DND-41 (cell line): Measurements from ENCODE around the gene TWF2.

Source experiments
- ATAC-seq: fragments of 200-7000 bp; cut with Tn5 transposase; 3 replicates; pipeline ENCODE4 v1.9.1; 2021; ENCODE audit warnings: low read depth; ENCODE audit not compliant: insufficient read depth
- DNase-seq: peaks from one replicate; pipeline ENCODE4 v3.0.0-alpha.2; 2020
- H2AFZ ChIP-seq: 2 replicates; pipeline ENCODE4 v1.6.0; 2012; ENCODE audit warnings: low read depth, low read length
- H3K27ac ChIP-seq: 2 replicates; pipeline ENCODE4 v1.5.1; 2012; ENCODE audit warnings: low read length, inconsistent platforms
- H3K27me3 ChIP-seq: fragments of 200-600 bp; sonication (generic); 2 replicates; pipeline ENCODE4 v1.6.0; 2012; ENCODE audit warnings: low read length, mild to moderate bottlenecking, inconsistent platforms; ENCODE audit not compliant: insufficient read depth, poor library complexity
- H3K36me3 ChIP-seq: 2 replicates; pipeline ENCODE4 v1.5.1; 2012; ENCODE audit warnings: low read length, inconsistent platforms; ENCODE audit not compliant: insufficient read depth
- H3K4me1 ChIP-seq: 2 replicates; pipeline ENCODE4 v1.5.1; 2012; ENCODE audit warnings: mild to moderate bottlenecking, low read length; ENCODE audit not compliant: insufficient read depth
- H3K4me2 ChIP-seq: 2 replicates; pipeline ENCODE4 v1.6.0; 2012; ENCODE audit warnings: mild to moderate bottlenecking, moderate library complexity, low read length, inconsistent platforms; ENCODE audit not compliant: insufficient read depth
- H3K4me3 ChIP-seq, 2 experiments: fragments of 200-600 bp in 1 of 2; shearing (Covaris generic) in 1 of 2; 2 replicates each; pipeline ENCODE4 v1.5.1; 2012 to 2016; ENCODE audit warnings: inconsistent platforms in 2 of 2, low read length in 2 of 2, mild to moderate bottlenecking in 2 of 2, low read depth in 1 of 2, moderate library complexity in 1 of 2
- H3K79me2 ChIP-seq: 2 replicates; pipeline ENCODE4 v1.6.0; 2012; ENCODE audit warnings: low read length, inconsistent platforms; ENCODE audit not compliant: insufficient read depth
- H3K9ac ChIP-seq: 2 replicates; pipeline ENCODE4 v1.6.0; 2012; ENCODE audit warnings: low read depth, mild to moderate bottlenecking, inconsistent platforms, low read length, moderate library complexity
- H3K9me3 ChIP-seq: 2 replicates; pipeline ENCODE4 v1.5.1; 2012; ENCODE audit warnings: low read length, moderate library complexity, mild to moderate bottlenecking, inconsistent platforms; ENCODE audit not compliant: insufficient read depth, severe bottlenecking
- H4K20me1 ChIP-seq: 2 replicates; pipeline ENCODE4 v1.6.0; 2012; ENCODE audit warnings: low read length; ENCODE audit not compliant: insufficient read depth
- CTCF ChIP-seq: IDR thresholded peaks from 2 replicates; pipeline ENCODE4 v1.5.1; 2012; ENCODE audit warnings: borderline replicate concordance, low read length, moderate library complexity, mild to moderate bottlenecking; ENCODE audit not compliant: poor library complexity, severe bottlenecking; ENCODE audit errors: extremely low read depth
- EZH2 ChIP-seq: IDR thresholded peaks from 3 replicates; pipeline ENCODE4 v1.6.1; 2012; ENCODE audit warnings: borderline replicate concordance, low read depth, mild to moderate bottlenecking, moderate library complexity, low read length, inconsistent platforms; ENCODE audit not compliant: severe bottlenecking

TWF2 gene

GRCh38 chr3:52218937-52219650 lies 19.9 kb downstream of the TWF2 start:
- Histone ChIP-seq H3K4me3 (no peak overlapping the region), H3K27me3 (no peaks in the 10 kb centered on the region), H4K20me1 (no peaks in the 10 kb centered on the region; the same call in 1 of the 2 replicates), H3K79me2 (no peaks in the 10 kb centered on the region), H3K4me1 (peaks cover 12% of the 10 kb centered on the region), H3K4me2 (no peak overlapping the region), H3K36me3 (peaks cover 18% of the 10 kb centered on the region), H3K9me3 (no peaks in the 10 kb centered on the region), H3K9ac (no peak overlapping the region), H3K27ac (no peak overlapping the region), H2AFZ (no peak overlapping the region)
- no peak for ATAC-seq
- TF ChIP-seq CTCF (no peak), EZH2 (no peak)
- DNase-seq = no peak

- ATAC-seq = peak; percentile 25; the same call in 1 of the 3 replicates
- TF ChIP-seq CTCF = no peak
- TF ChIP-seq EZH2 = no peak
- Histone ChIP-seq H3K36me3 (peaks cover 25% of the 10 kb centered on the region), H3K27me3 (no peaks in the 10 kb centered on the region), H3K79me2 (no peaks in the 10 kb centered on the region), H3K4me1 (peaks cover 8% of the 10 kb centered on the region), H3K4me2 (no peak overlapping the region), H3K9ac (no peak overlapping the region), H3K9me3 (no peaks in the 10 kb centered on the region), H4K20me1 (no peaks in the 10 kb centered on the region; the same call in 1 of the 2 replicates), H2AFZ (no peak overlapping the region), H3K27ac (0 out of 2 replicates have a peak overlapping the region, but pooled peaks have one; percentile 6), H3K4me3 (no peak overlapping the region)
- peak; percentile 48 for DNase-seq
These were observed 20.5 kb downstream of the TWF2 start for GRCh38 chr3:52218454-52218853.

- no peak overlapping the region for H3K9ac ChIP-seq
- no peak for TF ChIP-seq CTCF
- no peak for TF ChIP-seq EZH2
- DNase-seq (no peak), ATAC-seq (no peak)
- H4K20me1 ChIP-seq = no peaks in the 10 kb centered on the region; the same call in 1 of the 2 replicates
- H3K36me3 ChIP-seq = peaks cover 29% of the 10 kb centered on the region
- H3K4me3 ChIP-seq = no peak overlapping the region
- H3K27ac ChIP-seq = 0 out of 2 replicates have a peak overlapping the region, but pooled peaks have one; percentile 6
- no peak overlapping the region for H3K4me2 ChIP-seq
- H3K9me3 ChIP-seq = no peaks in the 10 kb centered on the region
- H2AFZ ChIP-seq = no peak overlapping the region
- no peaks in the 10 kb centered on the region for H3K79me2 ChIP-seq
- H3K27me3 ChIP-seq = no peaks in the 10 kb centered on the region
- peaks cover 8% of the 10 kb centered on the region for H3K4me1 ChIP-seq
These were observed 20.9 kb downstream of the TWF2 start for GRCh38 chr3:52218026-52218425.
